HCT116 (cell line): ENCODE results near the gene MAGEA2. TPM values are rescaled to one million over a fixed set of nuclear protein-coding genes. Genes with fewer than 3 reads are reported as not detected.
"Not testable (repeated sequence)": the region's sequence is repeated elsewhere in the genome, so short reads cannot be mapped to it uniquely, and the experiment has no call there.

Experiments used
- ATAC-seq: fragments of 200-7000 bp; cut with Tn5 transposase; 2 replicates; pipeline ENCODE4 v1.9.1; 2020; ENCODE audit warnings: mild to moderate bottlenecking, moderate library complexity
- Bru-seq: library from RNA; stranded (reverse); fragments of 400-500 nt; gene quantifications from one replicate; lab custom pipeline; 2021; lab: Mats Ljungman, UMichigan
- BruChase-seq, 2 experiments: library from RNA; stranded (reverse); fragments of 400-500 nt; gene quantifications; one replicate each; lab custom pipeline; 2021; lab: Mats Ljungman, UMichigan
- BruUV-seq: library from RNA; stranded (reverse); fragments of 400-500 nt; replicated peaks from 2 replicates; lab custom pipeline; 2021; lab: Mats Ljungman, UMichigan
- CTCF ChIA-PET: fragments of 300-600 bp; sonication (Branson Sonifier 250); formaldehyde crosslinking; loops from one replicate; lab custom pipeline; 2021; ENCODE audit warnings: antibody characterized with exemption; lab: Charles Lee
- POLR2A ChIA-PET: fragments of 300-600, 350-600 bp; sonication (Branson Sonifier 250); formaldehyde crosslinking; loops from one replicate; lab custom pipeline; 2021; ENCODE audit warnings: antibody characterized with exemption; lab: Charles Lee
- RAD21 ChIA-PET, 2 experiments: fragments of 300-600 bp; sonication (Branson Sonifier 250); formaldehyde crosslinking; loops; one replicate each; lab custom pipeline; 2023; ENCODE audit warnings: low total read pairs in 2 of 2; ENCODE audit not compliant: uncharacterized antibody in 2 of 2, unreplicated experiment in 2 of 2, low non-redundant PET in 1 of 2; lab: Charles Lee
- DNase-seq: peaks from one replicate; pipeline ENCODE4 v3.0.0-alpha.2; 2010; ENCODE audit warnings: low read depth, low spot score
- H2AFZ ChIP-seq: fragments of 200-600 bp; shearing (Covaris generic), sonication (generic); 2 replicates; pipeline ENCODE4 v1.6.1; 2017; ENCODE audit warnings: low read depth, mixed run types, mixed read lengths, antibody characterized with exemption, low read length; ENCODE audit not compliant: poor library complexity, severe bottlenecking
- H3K27ac ChIP-seq: 2 replicates; pipeline ENCODE4 v1.5.1; 2012; ENCODE audit warnings: low read depth, low read length
- H3K27me3 ChIP-seq: fragments of 200-600 bp; sonication (generic); 2 replicates; pipeline ENCODE4 v1.6.1; 2016; ENCODE audit warnings: mixed run types, low read length, mixed read lengths; ENCODE audit not compliant: insufficient read depth
- H3K36me3 ChIP-seq, 2 experiments: fragments of 200-500 bp in 1 of 2; fragments of 200-600 bp in 1 of 2; sonication (Bioruptor generic) in 1 of 2; sonication (generic) in 1 of 2; 2 replicates each; pipeline versions ENCODE4 v1.5.1 to v1.6.1; 2014 to 2016; ENCODE audit warnings: low read length in 2 of 2, inconsistent platforms in 1 of 2, mixed read lengths in 1 of 2, mixed run types in 1 of 2; ENCODE audit not compliant: insufficient read depth in 2 of 2, control insufficient read depth in 1 of 2
- H3K4me1 ChIP-seq, 2 experiments: fragments of 200-600 bp in 1 of 2; sonication (generic) in 1 of 2; 2 replicates each; pipeline versions ENCODE4 v1.5.1 to v1.6.1; 2012 to 2017; ENCODE audit warnings: low read length in 2 of 2, inconsistent platforms in 1 of 2, mild to moderate bottlenecking in 1 of 2, mixed read lengths in 1 of 2, mixed run types in 1 of 2, moderate library complexity in 1 of 2; ENCODE audit not compliant: insufficient read depth in 2 of 2, control insufficient read depth in 1 of 2
- H3K4me2 ChIP-seq: fragments of 200-600 bp; sonication (generic); 2 replicates; pipeline ENCODE4 v1.6.1; 2017; ENCODE audit warnings: mixed run types, low read length, mixed read lengths
- H3K4me3 ChIP-seq, 2 experiments: fragments of 200-600 bp in 1 of 2; sonication (generic) in 1 of 2; replicated peaks in 1 of 2; 2 replicates each; pipeline ENCODE4 v1.5.1; 2011 to 2016; ENCODE audit warnings: low read length in 2 of 2, control low read depth in 1 of 2, low read depth in 1 of 2, mild to moderate bottlenecking in 1 of 2, mixed read lengths in 1 of 2, mixed run types in 1 of 2
- H3K79me2 ChIP-seq: fragments of 200-600 bp; sonication (generic); 2 replicates; pipeline ENCODE4 v1.6.1; 2017; ENCODE audit warnings: mild to moderate bottlenecking, mixed run types, low read length, moderate library complexity, mixed read lengths; ENCODE audit not compliant: insufficient read depth
- H3K9ac ChIP-seq: fragments of 200-600 bp; sonication (generic); 2 replicates; pipeline ENCODE4 v1.6.1; 2016; ENCODE audit warnings: low read length, mixed read lengths
- H3K9me2 ChIP-seq: fragments of 200-600 bp; sonication (generic), shearing (Covaris generic); 2 replicates; pipeline ENCODE4 v1.6.1; 2017; ENCODE audit warnings: mixed run types, mild to moderate bottlenecking, moderate library complexity; ENCODE audit not compliant: insufficient read depth
- H3K9me3 ChIP-seq, 2 experiments: fragments of 200-500 bp in 1 of 2; fragments of 200-600 bp in 1 of 2; sonication (Bioruptor generic) in 1 of 2; sonication (generic) in 1 of 2; 2 replicates each; pipeline ENCODE4 v1.6.1; 2014 to 2017; ENCODE audit warnings: low read length in 2 of 2, mixed read lengths in 2 of 2, inconsistent platforms in 1 of 2, low read depth in 1 of 2, mild to moderate bottlenecking in 1 of 2, mixed run types in 1 of 2, moderate library complexity in 1 of 2; ENCODE audit not compliant: control insufficient read depth in 1 of 2, insufficient read depth in 1 of 2
- H4K20me1 ChIP-seq: fragments of 200-600 bp; sonication (generic), shearing (Covaris generic); 2 replicates; pipeline ENCODE4 v1.6.1; 2017; ENCODE audit warnings: mixed run types, mild to moderate bottlenecking, moderate library complexity; ENCODE audit not compliant: insufficient read depth
- ATF3 ChIP-seq: IDR thresholded peaks from 2 replicates; pipeline ENCODE4 v1.6.1; 2012
- EZH2phosphoT487 ChIP-seq: fragments of 200-600 bp; IDR thresholded peaks from 2 replicates; pipeline ENCODE4 v1.6.1; 2018; ENCODE audit warnings: antibody characterized with exemption, borderline replicate concordance
- FOSL1 ChIP-seq: IDR thresholded peaks from 2 replicates; pipeline ENCODE4 v1.6.1; 2012; ENCODE audit warnings: low read depth
- JUND ChIP-seq: IDR thresholded peaks from 2 replicates; pipeline ENCODE4 v1.6.1; 2012
- POLR2A ChIP-seq: IDR thresholded peaks from 2 replicates; pipeline ENCODE4 v1.7.0; 2011; ENCODE audit warnings: borderline replicate concordance; ENCODE audit not compliant: insufficient read depth, insufficient read length; ENCODE audit errors: extremely low read depth
- REST ChIP-seq: IDR thresholded peaks from 2 replicates; pipeline ENCODE4 v1.6.1; 2012; ENCODE audit warnings: low read depth
- SP1 ChIP-seq: IDR thresholded peaks from 2 replicates; pipeline ENCODE4 v1.6.1; 2012; ENCODE audit warnings: low read depth
- TCF7L2 ChIP-seq: IDR thresholded peaks from 2 replicates; pipeline ENCODE4 v1.7.0; 2011; ENCODE audit warnings: borderline replicate concordance, inconsistent platforms; ENCODE audit not compliant: insufficient read depth, insufficient read length; ENCODE audit errors: extremely low read depth
- intact Hi-C: fragments of 100-400 bp; cut with micrococcal nuclease; formaldehyde crosslinking; loops from 2 replicates; pipeline ENCODE4 v1.10.0; 2022
- long read RNA-seq: library from polyadenylated mRNA; unstranded; transcript quantifications from one replicate; pipeline ENCODE4 v2.0.0, GENCODE V29; 2021; ENCODE audit not compliant: unreplicated experiment
- polyA plus RNA-seq: library from polyadenylated mRNA; unstranded; fragments of >200 nt; gene quantifications from 2 replicates; pipeline ENCODE4 v1.2.1, GENCODE V29; 2012; ENCODE audit warnings: missing spikeins
- total RNA-seq: library from RNA; stranded (reverse); gene quantifications from one replicate; pipeline ENCODE4 v1.2.1, GENCODE V29; 2021; ENCODE audit not compliant: unreplicated experiment

Gene MAGEA2
- total RNA-seq (48.1 TPM), Bru-seq, nascent RNA (percentile 21 among the genes with signal in this experiment), BruChase-seq, experiment 1, labeled RNA remaining after a 6-hour chase (percentile 25 among the genes with signal in this experiment), BruChase-seq, experiment 2, labeled RNA remaining after a 2-hour chase (percentile 40 among the genes with signal in this experiment)
- polyA plus RNA-seq = 44.0 and 50.1 TPM in 2 replicates
- long read RNA-seq, transcript MAGEA2-201 (4 exons, 1,830 nt) = major isoform, 13 of 83 reads
- long read RNA-seq, transcript MAGEA2-207 (5 exons, 1,947 nt) = minor isoform, 6 of 83 reads
- long read RNA-seq, transcript MAGEA2-202 (2 exons, 1,662 nt) = major isoform, 13 of 83 reads
- long read RNA-seq, transcript MAGEA2-204 (3 exons, 1,728 nt) = minor isoform, 7 of 83 reads
- long read RNA-seq, partial matches to known transcripts = 5 of 83 reads
- long read RNA-seq, other reads (novel, unspliced or antisense) = 34 of 83 reads

- H3K9ac ChIP-seq, POLR2A ChIA-PET, H3K4me3 ChIP-seq, intact Hi-C loops, CTCF ChIA-PET, H3K4me1 ChIP-seq, H3K27ac ChIP-seq, H3K36me3 ChIP-seq, H4K20me1 ChIP-seq, BruUV-seq, H2AFZ ChIP-seq, DNase-seq, RAD21 ChIA-PET, H3K4me2 ChIP-seq, H3K79me2 ChIP-seq, H3K27me3 ChIP-seq, H3K9me3 ChIP-seq, H3K9me2 ChIP-seq: not testable (repeated sequence)
- peak; percentile 87 for ATAC-seq
These were observed at the start of gene MAGEA2 for GRCh38 chrX:152753686-152754650. MAGEA2 (minus strand) TSS chrX:152753842; CDS start chrX:152751363, 2,479 bp downstream.

- RAD21 ChIA-PET = no interaction called here
- Histone ChIP-seq H4K20me1 (no peaks in the 10 kb centered on the region), H3K79me2 (no peaks in the 10 kb centered on the region), H3K36me3 (no peaks in the 10 kb centered on the region), H3K9me2 (no peaks in the 10 kb centered on the region), H3K4me1 (no peaks in the 10 kb centered on the region), H3K9me3 (no peaks in the 10 kb centered on the region), H3K27me3 (no peaks in the 10 kb centered on the region), H3K9ac (no peak overlapping the region), H3K4me2 (no peak overlapping the region), H3K4me3 (no peak overlapping the region), H3K27ac (no peak overlapping the region), H2AFZ (no peak overlapping the region)
- BruUV-seq = no TSS peak
- CTCF ChIA-PET = interaction anchor here (1.2 kb wide), 1 partner anchor 22 kb away, joined by 4 read pairs; no protein-coding TSS in a partner anchor
- ATAC-seq = no peak
- no peak for TF ChIP-seq EZH2phosphoT487
- no peak for TF ChIP-seq SP1
- no peak for TF ChIP-seq JUND
- TF ChIP-seq POLR2A = no peak
- TF ChIP-seq TCF7L2 = no peak
- no peak for TF ChIP-seq REST
- no peak for TF ChIP-seq FOSL1
- no peak for TF ChIP-seq ATF3
- intact Hi-C loops = no loop called here
- DNase-seq = no peak
- POLR2A ChIA-PET = no interaction called here
These were observed 45.3 kb upstream of the MAGEA2 start for GRCh38 chrX:152798945-152799344.
